ENCODE data around the gene SMC5.
"Not testable (repeated sequence)": the region's sequence is repeated elsewhere in the genome, so short reads cannot be mapped to it uniquely, and the experiment has no call there.

Gene SMC5

DNA sequence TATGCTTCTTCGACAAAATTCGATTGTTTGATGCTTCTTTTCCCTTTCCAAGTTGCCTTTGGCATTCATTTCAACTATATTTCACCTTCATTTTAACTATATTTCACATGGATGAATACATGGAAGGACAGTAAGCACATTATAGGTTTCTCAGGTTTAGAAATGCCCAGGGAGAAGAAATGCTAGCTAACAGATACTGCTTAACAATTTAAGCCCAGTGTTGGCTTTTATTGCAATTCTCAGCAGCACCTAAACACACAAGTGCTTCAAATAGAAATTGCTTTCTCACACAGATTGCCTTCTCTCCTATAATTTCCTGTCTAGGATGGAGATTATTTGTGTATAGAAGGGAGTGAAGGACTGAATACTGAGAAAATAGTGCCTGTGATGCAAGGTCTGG, 30.2 kb upstream of the SMC5 start:
- H3K4me3 ChIP-seq (ENCODE audit: low read depth, low read length): no peak overlapping the region
- DNase-seq (ENCODE audit: low read depth, low spot score): peak; percentile 13
- TF ChIP-seq, protein P1, sequence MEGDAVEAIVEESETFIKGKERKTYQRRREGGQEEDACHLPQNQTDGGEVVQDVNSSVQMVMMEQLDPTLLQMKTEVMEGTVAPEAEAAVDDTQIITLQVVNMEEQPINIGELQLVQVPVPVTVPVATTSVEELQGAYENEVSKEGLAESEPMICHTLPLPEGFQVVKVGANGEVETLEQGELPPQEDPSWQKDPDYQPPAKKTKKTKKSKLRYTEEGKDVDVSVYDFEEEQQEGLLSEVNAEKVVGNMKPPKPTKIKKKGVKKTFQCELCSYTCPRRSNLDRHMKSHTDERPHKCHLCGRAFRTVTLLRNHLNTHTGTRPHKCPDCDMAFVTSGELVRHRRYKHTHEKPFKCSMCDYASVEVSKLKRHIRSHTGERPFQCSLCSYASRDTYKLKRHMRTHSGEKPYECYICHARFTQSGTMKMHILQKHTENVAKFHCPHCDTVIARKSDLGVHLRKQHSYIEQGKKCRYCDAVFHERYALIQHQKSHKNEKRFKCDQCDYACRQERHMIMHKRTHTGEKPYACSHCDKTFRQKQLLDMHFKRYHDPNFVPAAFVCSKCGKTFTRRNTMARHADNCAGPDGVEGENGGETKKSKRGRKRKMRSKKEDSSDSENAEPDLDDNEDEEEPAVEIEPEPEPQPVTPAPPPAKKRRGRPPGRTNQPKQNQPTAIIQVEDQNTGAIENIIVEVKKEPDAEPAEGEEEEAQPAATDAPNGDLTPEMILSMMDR (IDR thresholded peaks at IDR 0.05; ENCODE audit: low read depth, low read length): no peak
- in situ Hi-C loops (cut with HindIII; ENCODE audit: low sequenced_read_pairs): no loop called here

DNA sequence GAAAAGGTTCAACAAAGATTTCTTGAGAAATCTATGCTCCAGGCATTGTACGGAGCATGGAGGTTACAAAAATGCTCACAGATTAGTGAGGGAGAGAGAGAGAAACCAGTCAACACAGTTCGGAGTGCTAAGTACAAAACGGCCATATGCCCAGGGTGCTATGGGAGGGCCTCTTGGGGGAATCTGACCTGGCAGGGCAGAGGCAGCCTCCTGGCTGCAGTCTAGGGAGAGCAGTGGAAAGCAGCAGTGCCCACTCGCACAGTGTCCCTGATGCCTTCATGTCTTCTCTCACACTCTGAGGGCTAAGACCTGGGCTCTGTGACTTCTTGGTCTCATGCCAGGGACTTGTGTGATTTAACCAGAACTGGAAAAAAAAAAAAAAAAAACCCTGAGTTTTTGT, 29.8 kb upstream of the SMC5 start:
- in situ Hi-C loops (cut with HindIII; ENCODE audit: low sequenced_read_pairs): no loop called here
- DNase-seq (ENCODE audit: low read depth, low spot score): peak; percentile 13
- H3K4me3 ChIP-seq (ENCODE audit: low read depth, low read length): no peak overlapping the region
- TF ChIP-seq, protein P1 (IDR thresholded peaks at IDR 0.05; ENCODE audit: low read depth, low read length): no peak

DNA sequence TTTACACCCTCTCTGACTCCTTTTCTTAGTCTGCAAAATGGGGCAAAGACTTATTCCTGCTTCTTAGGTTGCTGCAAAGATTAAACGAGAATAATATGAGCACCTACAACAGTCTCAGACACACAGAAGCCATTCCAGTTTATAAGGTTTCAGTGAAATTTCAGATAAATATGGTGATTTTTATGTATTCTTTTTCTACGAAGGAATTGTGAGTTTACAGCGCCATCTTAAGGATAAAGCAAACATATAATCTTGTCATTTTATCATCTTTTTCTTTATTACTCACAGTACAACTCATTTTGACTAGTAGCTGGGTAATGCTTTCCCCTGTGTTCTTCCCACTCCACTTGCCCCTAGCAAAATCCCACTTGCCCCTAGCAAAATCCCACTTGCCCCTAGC, 29.2 kb upstream of the SMC5 start:
- no peak overlapping the region for H3K4me3 ChIP-seq (ENCODE audit: low read depth, low read length)
- peak; percentile 57 for DNase-seq (ENCODE audit: low read depth, low spot score)
- in situ Hi-C loops (cut with HindIII; ENCODE audit: low sequenced_read_pairs): no loop called here
- TF ChIP-seq, protein P1 (IDR thresholded peaks at IDR 0.05; ENCODE audit: low read depth, low read length): peak; percentile 28

DNA sequence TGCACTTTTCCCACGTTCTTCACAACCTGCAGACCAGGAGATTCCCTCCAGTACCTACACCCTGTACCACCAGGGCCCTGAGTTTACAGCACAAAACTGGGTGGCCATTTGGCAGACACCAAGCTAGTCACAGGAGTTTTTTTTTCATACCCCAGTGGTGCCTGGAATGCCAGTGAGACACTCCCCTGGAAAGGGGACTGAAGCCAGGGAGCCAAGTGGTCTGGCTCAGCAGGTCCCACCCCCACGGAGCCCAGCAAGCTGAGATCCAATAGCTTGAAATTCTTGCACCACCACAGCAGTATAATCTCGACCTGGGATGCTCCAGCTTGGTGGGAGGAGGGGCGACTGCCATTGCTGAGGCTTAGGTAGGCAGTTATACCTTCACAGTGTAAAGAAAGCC, 26.3 kb upstream of the SMC5 start:
- H3K4me3 ChIP-seq (ENCODE audit: low read depth, low read length): no peak overlapping the region
- DNase-seq (ENCODE audit: low read depth, low spot score): no peak
- TF ChIP-seq, protein P1 (IDR thresholded peaks at IDR 0.05; ENCODE audit: low read depth, low read length): no peak
- in situ Hi-C loops (cut with HindIII; ENCODE audit: low sequenced_read_pairs): no loop called here

- in situ Hi-C loops (cut with HindIII; ENCODE audit: low sequenced_read_pairs); DNase-seq (ENCODE audit: low read depth, low spot score); H3K4me3 ChIP-seq (ENCODE audit: low read depth, low read length): not testable (repeated sequence)
These were observed 24.6 kb upstream of the SMC5 start for GRCh38 chr9:70234208-70234607.

DNA sequence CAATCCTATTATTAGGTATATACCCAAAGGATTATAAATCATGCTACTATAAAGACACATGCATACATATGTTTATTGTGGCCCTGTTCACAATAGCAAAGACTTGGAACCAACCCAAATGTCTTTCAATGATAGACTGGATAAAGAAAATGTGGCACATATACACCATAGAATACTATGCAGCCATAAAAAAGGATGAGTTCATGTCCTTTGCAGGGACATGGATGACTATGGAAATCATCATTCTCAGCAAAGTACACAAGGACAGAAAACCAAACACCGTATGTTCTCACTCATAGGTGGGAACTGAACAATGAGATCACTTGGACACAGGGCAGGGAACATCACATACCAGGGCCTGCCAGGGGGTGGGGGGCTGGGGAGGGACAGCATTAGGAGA, 12.8 kb upstream of the SMC5 start:
- in situ Hi-C loops (cut with HindIII; ENCODE audit: low sequenced_read_pairs); H3K4me3 ChIP-seq (ENCODE audit: low read depth, low read length); DNase-seq (ENCODE audit: low read depth, low spot score): not testable (repeated sequence)

DNA sequence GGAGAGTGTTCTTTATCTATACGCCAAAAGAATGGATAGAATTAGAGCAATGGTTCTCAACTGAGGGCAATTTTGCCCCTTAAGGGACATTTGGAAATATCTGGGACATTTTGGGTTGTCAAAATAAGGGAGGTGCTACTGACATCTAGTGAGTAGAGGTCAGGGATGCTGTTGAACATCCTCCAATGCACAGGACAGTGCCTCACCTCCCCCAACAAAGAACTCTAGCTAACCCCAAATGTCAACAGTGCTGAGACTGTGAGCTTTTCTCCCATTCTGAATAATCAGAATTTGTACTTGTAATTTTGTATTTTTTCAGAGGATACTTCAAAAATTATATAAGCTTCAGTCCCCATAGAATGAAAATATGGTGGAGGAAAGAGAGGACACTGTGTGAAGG, 8.6 kb upstream of the SMC5 start:
- DNase-seq (ENCODE audit: low read depth, low spot score): no peak
- TF ChIP-seq, protein P1 (IDR thresholded peaks at IDR 0.05; ENCODE audit: low read depth, low read length): no peak
- no peak overlapping the region for H3K4me3 ChIP-seq (ENCODE audit: low read depth, low read length)
- in situ Hi-C loops (cut with HindIII; ENCODE audit: low sequenced_read_pairs): no loop called here

DNA sequence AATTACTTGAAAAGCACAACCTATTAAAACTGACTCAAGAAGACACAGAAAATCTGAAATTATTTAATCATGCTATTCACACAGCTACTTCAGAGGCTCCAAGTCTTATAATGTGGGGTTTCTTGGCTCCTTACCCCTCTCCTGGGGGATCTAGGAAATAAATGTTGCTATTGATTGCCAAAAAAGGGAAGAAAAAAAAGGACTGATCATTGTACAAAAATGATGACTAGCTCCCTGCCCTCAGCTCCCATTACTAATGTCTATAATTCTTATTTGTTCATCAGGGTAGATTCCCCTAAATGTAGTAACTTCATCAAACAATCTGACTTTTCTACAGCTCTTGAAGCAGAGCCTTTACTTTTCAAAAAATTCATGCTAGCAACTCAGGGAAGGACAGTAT, 3.3 kb upstream of the SMC5 start:
- H3K4me3 ChIP-seq (ENCODE audit: low read depth, low read length): peak overlapping the region; percentile 33
- TF ChIP-seq, protein P1 (IDR thresholded peaks at IDR 0.05; ENCODE audit: low read depth, low read length): no peak
- in situ Hi-C loops (cut with HindIII; ENCODE audit: low sequenced_read_pairs): no loop called here
- DNase-seq (ENCODE audit: low read depth, low spot score): peak; percentile 33
